HG03354 (cell line): ENCODE data around the gene MAP3K10.
"Not testable (repeated sequence)": the region's sequence is repeated elsewhere in the genome, so short reads cannot be mapped to it uniquely, and the experiment has no call there.

Experiments
- ATAC-seq: cut with Tn5 transposase; IDR thresholded peaks from one replicate; pipeline ENCODE4 v1.9.1; 2021; ENCODE audit warnings: mild to moderate bottlenecking; ENCODE audit not compliant: unreplicated experiment, poor library complexity, severe bottlenecking

The MAP3K10 gene

DNA sequence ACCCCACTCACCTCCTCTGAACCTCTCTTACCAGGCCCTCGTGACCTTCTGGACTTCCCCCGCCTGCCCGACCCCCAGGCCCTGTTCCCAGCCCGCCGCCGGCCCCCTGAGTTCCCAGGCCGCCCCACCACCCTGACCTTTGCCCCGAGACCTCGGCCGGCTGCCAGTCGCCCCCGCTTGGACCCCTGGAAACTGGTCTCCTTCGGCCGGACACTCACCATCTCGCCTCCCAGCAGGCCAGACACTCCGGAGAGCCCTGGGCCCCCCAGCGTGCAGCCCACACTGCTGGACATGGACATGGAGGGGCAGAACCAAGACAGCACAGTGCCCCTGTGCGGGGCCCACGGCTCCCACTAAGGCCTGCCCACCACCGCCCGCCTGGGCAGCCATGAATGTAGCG, 23.7 kb downstream of the MAP3K10 start:
- ATAC-seq, result no peak

DNA sequence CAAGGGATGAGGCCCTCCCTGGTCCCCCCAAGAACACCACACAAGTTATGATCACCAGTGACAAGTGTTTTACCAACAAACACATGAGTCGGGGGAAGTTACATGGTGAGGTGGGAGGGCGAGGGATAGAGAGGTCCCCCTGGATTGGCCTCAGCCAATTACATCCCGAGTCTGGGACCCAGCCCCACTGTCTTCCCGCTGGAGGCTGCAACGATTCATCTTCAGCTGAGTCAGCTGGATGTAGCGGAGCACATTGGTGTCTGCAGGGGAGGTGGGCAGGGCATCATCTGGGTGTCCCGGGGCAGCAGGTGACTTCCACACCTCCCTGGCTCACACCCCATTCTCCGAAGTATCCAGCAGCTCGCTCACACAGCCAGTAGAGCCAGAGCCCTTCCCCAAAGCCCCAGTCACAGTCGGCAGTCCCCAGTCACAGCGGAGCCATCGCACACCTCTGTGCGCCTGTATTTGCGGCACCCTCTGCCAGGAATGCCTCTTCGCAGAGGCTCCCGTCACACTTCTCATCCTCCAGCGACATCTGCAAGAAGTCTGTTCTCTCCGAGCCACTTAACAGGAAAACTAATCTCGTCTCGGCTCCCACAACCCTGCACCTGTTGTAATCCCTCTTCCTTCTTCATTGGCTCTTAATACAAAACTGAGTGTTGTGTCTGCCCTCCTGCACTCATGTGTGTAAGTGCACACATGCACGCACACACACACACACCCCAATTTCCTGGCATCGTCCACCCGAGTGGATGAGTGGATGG, 25.0 kb downstream of the MAP3K10 start:
- no peak for ATAC-seq

DNA sequence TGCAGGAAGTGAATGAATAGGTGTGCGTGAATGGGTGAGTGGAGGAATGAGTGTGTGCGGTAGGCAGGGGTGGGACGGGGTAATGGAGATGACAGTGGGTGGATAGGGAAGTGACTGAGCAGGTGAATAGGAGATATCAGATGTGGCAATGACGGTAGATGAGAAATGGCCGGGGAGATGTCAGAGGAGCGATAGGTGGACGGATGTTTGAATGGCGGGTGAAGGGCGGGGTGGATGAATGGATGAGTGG, 25.5 kb downstream of the MAP3K10 start:
- no peak for ATAC-seq

DNA sequence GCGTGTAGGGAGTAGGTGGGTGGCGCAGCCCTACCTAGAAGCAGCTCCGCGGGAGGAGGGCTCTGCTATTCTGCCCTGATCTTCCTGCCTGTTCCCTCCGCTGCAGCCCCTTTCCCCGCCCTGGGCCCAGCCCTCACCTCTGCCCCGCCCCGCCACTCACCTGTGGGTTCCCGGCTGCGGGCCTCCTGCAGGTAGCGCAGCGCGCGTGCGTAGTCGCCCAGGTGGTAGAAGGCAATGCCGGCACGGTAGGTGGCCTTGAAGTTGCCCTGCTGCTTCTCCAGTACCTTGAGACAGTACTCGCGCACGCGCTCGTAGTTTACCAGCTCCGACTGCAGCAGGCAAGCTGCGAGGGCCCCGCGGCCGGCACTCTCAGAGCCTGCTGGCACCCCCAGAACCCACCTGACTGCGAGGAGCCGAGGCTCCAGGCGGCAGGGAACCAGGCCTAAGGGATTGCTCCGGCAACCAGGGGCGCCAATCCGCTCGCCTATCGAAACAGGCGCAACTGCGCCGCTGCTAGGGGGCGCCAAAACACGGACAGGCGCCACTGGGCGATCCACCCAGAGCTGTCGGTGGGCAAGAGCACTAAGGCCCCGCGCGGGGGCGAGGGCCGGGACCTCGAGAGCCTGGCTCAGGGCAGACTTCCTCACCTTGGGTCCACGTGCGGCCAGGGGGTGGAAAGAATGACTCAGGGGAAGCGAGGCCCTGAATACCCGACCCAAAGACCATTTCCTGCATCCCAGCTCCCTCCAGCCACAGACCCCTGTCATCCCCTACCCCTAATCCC, 26.0 kb downstream of the MAP3K10 start:
- no peak for ATAC-seq

DNA sequence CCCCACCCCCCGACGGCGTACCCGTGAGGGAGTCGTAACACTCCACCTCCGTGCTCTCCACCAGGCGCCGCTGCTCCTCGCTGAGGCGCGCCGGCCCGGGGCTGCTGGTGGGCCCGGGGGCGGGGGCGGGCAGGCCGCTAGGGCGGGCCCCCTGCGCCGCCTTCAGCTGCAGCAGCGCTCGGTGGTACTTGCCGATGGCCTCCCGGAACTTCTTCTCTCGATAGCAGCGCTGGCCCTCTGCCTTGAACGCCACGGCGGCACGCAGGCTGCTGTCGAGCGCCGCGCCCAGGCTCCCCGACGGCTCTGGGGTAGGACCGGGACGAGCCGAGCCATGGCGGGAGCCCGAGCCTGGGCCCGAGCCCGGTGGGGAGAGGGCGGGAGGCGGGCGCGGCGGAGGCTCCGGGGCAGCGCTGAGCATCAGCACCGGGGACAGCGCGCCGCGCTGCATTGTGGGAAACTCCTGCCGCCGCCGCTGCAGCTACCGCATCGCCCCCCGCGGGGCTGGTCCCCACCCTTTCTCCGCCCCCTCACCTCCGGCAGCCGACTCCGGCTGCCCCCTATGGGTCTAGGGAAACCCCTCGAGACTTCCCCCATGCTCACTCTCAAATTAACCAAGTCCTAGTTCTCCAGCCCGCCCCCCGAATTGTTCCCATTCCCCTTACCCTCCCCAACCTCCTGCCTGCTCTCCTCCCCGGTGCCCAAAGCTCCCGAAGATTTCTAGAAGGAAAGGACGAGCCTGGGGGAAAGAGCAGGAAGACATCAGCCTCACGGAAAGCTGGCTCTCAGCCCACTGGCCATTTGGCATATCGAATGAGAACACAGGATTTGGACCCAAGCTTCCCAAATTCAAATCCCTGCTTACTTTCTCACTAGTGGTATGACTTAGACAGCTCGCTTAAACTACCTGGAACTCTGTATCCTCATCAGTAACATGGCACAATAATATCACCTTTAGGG, 27.0 kb downstream of the MAP3K10 start, which contains the start of gene TTC9B:
TSS of gene TTC9B (minus strand) at position 451 of the 957 bp plus-strand sequence. CDS start at position 448, 3 bp downstream.
- ATAC-seq, result no peak

DNA sequence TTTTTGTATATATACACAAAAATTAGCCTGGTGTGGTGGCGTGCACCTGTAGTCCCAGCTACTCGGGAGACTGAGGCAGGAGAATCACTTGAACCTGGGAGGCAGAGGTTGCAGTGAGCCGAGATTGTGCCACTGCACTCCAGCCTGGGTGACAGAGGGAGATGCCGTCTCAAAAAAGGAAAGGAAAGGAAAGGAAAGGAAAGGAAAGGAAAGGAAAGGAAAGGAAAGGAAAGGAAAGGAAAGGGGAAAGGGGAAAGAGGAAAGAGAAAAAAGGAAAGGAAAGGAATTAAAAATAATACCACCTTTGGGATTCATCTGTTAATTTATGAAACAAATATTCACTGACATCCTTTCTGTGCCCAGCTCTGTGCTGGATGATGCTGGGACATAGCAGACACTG, 27.8 kb downstream of the MAP3K10 start:
- ATAC-seq, result not testable (repeated sequence)

DNA sequence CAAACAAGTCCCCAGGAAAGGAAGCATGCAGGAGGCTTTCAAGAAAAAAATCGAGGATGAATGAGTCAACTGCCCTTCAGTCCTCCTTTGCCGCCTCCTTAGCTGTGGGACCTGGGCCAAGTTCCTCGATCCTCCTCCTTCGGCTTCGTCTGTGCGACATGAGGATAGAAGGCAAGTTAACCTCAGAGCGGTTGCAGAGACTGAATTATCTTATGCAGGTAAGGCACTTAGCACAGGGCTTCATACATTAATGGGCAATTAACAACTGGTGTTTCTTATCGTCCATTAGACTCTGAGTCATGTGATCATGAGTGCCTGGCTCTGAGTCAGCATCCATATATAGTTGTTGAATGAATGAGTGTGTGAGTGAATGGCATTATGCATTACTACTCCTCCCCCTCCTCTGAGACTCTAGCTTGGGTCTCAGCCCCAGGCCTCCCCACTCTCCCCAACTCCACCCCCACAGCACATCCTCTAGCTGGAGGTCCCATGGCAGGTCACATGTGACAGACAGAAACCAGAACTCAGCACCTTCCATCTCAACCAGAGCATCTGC, 28.6 kb downstream of the MAP3K10 start:
- no peak for ATAC-seq

- ATAC-seq, result no peak
These were observed 29.4 kb downstream of the MAP3K10 start for GRCh38 chr19:40220674-40221073.

DNA sequence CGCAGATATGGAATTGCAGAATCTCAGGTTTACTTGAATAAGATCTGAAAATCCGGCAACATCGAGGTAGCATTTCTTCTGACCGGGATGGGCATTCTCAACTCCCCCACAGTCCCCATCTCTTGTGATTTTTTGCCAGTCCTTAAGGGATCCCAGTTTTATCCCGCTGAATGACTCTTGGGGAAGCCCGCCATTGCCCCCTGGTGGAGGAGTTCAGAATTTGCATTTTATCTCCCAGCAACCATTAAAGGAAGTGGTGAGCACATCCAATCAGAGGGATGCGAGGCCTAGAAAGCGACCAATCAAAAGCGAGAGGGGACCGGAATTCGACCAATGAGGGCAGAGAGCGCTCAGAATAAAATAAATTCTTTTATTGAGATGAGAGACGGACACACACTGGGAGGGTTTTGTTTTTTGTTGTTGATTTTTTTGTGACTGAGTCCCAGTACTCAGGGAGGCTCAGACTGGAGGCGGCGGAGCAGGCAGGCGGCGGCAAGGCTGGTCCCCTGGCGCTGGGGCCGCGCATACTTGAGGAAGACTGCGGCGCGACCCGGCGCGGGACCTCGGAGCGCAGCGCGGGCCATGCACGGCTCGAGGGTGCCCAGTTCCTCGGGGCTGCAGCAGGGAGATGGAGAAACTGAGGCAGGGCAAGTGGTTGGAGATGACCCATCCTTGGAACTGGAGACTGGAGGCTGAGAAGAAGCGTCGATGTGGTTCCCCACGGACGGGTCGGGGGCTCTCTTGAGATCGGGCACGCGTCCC, 30.8 kb downstream of the MAP3K10 start:
- ATAC-seq, result no peak

GRCh38 chr19:40223135-40223822, 32.1 kb downstream of the MAP3K10 start:
- ATAC-seq, result no peak

- no peak for ATAC-seq
These were observed 33.3 kb downstream of the MAP3K10 start for GRCh38 chr19:40224342-40225150.

DNA sequence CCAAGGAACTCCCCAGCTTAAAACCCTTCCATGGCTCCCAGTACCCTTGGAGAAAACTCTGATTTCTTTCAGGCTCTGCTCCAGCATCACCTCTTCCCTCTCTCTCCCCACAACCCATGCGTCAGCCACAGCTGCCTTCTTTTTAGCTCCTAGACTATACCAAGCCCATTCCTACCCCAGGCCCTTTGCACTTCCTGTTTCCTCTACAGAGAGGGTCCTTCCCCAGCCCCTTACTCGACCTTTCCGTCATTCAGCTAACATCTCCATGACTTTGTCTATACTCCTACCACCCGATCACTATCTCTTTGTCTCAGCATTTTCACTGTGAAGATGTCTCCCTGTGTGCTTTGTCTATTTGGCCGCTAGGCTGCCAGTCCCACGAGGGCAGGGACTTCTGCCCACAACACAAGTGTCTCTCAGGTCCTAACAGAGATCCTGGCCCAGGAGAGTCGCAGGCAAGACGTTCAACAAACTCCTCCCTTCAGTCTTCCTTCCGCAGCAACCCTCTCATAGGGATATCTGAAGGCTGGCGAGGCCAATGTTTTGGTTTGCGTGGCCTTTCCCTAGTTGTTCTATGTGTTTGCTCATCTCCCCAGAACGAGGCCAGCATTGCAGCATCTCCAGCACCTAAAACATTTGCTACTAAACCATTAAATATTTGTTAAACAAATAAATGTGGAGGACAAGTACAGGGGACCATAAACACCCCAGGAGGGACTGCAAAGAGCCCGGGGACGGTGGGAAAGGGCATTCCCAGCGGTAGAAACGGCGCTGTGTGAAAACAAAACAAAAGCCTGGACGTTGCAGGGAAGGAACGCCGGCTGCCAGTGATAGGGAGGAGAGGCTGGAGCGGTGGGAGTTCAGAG, 34.4 kb downstream of the MAP3K10 start:
- no peak for ATAC-seq

DNA sequence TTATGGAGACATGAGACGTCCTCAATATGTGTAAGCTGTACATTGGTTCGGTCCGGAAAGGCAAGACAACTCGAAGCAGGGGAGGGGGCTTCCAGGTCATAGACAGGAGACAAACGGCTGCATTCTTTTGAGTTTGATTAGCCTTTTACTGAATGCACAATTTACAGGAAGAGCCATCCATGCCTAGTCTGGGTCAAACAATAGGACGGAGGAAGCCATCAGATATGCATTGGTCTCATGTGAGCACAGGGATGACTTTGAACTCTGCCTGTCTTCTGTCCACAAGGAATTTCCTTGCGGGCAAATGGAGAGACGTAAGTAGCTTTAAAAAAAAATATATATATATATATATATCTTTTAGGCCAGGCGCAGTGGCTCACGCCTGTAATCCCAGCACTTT, 37.1 kb downstream of the MAP3K10 start:
- no peak for ATAC-seq

- no peak for ATAC-seq
These were observed 37.6 kb downstream of the MAP3K10 start for GRCh38 chr19:40228863-40229262.

- ATAC-seq, result no peak
These were observed 38.3 kb downstream of the MAP3K10 start for GRCh38 chr19:40229484-40229883.

- ATAC-seq, result no peak
These were observed 38.7 kb downstream of the MAP3K10 start for GRCh38 chr19:40229926-40230417.

- ATAC-seq, result no peak
These were observed 39.8 kb downstream of the MAP3K10 start for GRCh38 chr19:40231057-40231456.
